GM19035 (cell line): Measurements from ENCODE around the gene BAX.

ENCODE experiments used
- ATAC-seq: cut with Tn5 transposase; IDR thresholded peaks from one replicate; pipeline ENCODE4 v1.9.1; 2021; ENCODE audit not compliant: unreplicated experiment

The BAX gene

DNA sequence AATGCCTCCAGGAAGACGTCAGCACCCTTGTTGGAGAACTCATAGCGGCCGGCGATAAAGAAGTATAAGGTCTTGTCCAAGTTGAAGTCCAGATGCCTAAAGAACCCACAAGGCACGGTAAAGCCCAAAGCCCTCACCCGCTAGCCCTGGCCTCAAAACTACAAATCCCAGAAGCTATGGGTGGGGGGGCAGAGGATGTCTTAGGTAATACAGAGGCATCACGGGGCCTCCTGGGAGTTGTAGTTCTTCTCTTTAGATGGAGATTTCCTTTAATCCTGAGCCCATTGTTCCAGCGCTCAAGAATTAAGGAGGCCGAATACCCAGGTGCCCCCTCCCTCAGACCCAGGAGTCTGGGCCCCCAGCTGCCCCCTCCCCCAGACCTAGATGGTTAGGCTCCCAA, 27.6 kb downstream of the BAX start:
- ATAC-seq: no peak

DNA sequence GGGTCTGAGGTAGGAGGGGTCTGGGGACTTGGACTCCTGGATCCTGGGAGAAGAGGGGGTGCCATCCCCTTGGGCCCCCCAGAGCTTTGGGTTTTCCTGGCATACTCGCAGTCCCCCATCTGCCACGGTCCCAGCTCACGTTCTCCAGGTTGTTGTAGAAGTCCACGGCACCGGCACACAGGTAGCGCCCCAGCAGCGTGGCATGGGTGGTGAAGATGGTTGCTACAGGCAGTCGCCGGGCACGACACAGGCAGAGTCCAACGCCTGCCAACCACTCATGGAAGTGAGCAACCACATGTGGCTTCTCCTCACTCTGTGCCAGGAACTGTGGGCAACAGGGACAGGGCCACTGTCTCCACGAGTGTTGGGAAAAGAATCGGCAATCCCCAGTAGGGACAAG, 31.0 kb downstream of the BAX start:
- no peak for ATAC-seq

DNA sequence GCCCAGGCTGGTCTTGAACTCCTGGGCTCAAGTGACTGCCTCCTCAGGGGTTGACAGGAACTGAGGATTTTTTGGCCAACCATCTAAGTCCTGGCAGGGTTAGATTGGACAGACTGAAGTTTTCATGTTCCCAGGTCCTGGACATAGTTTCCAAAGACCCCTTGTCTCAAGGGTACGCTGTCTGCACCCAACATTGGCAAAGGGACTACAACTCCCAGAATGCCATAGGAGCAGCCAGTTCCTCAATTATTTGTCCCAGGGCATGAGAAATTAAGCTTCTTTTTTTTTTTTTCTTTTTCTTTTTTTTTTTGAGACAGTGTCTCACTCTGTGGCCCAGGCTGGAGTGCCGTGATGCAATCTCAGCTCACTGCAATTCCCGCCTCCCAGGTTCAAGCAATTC, 31.5 kb downstream of the BAX start:
- ATAC-seq: no peak

DNA sequence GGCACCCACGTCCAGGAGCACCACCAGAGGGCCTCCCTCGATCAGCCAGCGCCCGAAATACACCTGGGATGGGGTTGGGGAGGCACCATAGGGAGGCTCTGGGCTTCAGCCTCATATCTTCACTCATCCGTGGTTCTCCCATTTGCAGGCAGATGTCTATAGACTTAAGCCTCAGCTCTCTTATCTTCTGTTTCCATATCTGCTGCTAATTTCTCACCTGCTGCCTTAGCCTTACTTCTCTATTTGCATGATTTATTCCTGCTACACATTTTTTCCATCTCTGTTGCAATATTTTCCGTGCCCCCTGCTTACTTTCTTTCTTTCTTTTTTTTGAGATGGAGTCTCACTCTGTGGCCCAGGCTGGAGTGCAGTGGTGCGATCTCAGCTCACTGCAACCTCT, 32.6 kb downstream of the BAX start:
- ATAC-seq: no peak

DNA sequence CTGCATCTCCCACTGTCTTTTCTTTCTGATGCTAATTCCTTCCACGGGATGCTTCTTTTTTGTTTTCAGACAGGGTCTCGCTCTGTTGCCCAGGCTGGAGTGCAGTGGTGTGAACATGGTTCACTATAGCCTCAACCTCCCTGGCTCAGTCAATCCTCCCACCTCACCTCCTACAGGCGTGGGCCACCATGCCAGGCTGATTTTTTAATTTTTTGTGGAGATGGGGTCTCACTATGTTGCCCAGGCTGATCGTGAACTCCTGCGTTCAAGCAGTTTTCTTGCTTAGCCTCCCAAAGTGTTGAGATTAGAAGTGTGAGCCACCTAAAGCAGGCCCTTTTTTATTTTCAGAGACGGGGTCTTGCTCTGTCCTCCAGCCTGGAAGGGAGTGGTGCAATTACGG, 33.6 kb downstream of the BAX start:
- no peak for ATAC-seq

DNA sequence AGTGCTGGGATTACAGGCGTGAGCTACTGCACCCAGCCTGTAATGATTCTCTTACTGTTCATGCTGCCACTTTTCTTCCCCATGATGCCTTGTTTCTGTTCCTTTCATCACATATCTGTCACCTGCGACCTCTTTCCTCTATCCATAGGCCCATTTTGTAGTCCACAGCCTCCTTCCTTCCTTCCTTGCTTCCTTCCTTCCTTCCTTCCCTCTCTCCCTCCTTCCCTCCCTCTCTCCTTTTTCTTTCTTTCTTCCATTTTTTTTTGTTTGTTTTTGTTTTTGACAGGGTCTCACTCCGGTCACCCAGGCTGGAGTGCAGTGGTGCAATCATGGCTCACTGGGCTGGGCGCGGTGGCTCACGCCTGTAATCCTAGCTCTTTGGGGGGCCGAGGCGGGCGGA, 34.2 kb downstream of the BAX start:
- ATAC-seq: no peak

DNA sequence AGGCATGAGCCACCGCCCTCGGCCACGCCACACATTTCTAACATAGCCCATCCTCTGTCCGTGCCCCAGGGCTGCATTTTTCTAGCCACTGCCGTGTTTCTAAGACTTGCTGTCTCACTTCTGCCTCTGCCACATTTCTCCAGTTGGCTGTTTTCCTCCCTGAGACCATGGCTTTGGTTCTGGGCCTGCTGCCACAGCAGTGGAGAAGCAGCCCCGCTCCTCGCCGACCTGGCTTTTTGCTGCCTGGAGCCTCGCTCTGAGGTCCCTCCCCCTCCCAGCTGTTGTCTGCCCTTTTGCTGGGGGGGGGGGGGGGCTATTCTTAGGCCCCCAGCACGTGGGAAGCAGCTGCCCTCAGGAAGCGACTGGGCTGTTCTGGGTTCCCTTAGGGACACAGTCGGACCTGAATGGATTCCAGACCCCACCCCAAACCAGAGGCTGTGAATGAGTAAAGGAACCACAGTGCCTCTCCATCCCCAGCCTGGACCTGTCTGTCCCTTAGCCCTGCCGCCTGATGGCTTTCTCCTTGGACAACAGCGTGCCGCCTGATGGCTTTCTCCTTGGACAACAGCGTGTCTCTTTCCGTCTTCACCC, 35.1 kb downstream of the BAX start:
- no peak for ATAC-seq

DNA sequence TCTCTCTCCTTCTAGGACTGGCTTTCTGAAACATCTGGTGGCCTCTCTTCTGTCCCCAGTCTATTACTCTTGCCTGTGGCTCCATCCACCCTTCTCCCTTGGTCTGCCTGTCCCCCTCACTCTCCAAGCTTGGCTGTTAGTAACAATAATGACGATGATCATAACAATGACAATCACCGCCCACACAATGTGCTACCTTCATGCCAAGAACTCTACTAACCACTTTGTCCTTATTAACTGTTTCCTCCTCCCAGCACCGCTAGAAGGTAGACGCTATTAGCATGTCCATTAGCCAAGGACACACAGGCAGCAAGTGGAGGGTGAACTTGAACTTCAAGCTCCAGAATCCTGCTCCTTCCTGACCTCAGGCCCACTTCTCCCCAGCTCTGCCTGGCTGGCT, 35.7 kb downstream of the BAX start:
- no peak for ATAC-seq

DNA sequence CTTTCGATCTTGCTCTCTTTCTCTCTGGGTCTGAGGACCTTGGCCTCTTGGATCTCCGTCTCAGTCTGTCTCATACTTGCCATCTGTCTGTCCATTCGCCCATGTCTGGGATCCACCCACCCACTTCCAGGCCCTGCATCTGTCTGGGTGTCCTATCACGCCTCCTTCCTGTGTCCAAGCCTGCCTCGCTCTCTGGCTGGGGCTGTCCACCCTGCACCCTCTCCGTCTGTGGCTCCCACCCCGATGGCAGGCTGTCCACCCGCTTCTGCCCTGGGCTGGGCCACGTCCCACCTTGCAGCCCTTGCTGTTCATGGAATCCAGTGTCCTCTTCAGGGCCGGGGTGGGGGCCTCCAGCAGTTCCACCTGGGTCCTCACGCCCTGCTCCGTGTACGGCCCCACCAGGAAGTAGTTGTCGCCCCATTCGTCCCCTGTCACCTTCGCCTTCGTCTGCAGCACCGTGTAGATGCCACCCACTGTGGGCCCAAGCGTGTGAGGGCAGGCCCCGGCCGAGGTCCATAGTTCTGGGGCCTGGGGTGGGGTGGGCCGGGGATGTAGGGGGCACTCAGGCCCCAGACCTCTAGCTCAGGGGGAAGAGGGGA, 36.4 kb downstream of the BAX start:
- ATAC-seq: no peak

DNA sequence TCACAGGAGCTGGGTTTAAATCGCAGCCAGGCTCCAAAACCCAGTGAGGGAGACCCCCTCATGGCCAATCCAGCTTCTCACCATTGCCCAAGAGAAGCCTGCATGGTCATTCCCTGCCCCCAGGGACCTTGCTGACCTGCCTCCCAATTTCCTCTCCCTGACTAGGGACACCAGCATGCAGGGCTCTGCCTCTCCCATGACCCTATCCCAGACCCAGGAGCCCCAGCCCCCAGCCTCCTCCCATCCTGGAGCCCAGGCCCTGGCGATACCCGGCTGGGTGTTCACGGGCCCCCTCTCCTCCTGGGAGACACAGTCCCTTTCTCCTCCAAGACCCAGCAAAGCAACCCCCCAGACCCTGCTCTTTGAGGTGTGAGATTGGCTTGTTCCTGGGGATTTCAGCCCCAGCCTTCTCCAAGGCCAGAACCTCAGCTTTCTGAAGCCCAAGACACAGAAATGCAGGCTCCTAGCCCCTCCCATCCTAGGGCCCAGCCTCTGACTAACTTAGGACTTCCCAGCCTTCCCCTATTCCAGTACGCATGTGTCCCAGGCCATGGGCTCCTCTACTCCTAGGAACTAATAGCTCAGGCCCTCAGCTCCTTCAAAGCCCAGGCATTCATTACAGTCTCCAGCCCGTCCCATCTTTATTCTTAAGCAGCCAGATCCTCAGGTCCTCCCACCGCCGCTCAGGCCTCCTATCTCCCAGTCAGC, 37.4 kb downstream of the BAX start:
- ATAC-seq: no peak

DNA sequence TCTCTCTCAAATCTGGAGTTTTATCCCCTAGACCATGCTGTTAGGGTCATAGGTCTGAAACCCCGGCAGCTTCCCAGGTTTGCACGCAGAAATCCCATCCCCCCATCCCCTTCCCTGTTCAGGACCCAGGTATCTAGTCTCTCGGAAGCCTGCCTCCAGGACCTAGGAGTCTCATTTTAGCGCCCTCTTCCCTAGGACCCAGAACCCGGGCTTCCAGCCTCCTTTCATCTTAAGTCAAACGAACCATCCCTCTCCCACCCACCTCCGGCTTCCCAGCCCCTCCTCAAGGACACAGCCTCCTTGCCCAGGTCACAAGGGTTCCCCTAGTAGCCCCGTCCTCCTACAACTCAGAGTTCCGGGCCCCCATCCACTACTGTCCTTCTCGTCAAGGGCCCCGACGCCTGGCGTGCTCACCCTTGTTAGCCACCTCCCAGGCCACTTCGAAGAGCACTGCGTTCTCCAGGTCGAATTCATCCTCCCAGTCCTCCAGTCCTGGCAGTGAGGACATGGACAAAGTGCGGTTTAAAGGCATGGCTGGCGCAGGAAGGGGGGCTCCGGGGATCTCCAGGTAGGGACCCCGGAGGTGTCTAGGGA, 38.0 kb downstream of the BAX start:
- peak; percentile 3 for ATAC-seq

DNA sequence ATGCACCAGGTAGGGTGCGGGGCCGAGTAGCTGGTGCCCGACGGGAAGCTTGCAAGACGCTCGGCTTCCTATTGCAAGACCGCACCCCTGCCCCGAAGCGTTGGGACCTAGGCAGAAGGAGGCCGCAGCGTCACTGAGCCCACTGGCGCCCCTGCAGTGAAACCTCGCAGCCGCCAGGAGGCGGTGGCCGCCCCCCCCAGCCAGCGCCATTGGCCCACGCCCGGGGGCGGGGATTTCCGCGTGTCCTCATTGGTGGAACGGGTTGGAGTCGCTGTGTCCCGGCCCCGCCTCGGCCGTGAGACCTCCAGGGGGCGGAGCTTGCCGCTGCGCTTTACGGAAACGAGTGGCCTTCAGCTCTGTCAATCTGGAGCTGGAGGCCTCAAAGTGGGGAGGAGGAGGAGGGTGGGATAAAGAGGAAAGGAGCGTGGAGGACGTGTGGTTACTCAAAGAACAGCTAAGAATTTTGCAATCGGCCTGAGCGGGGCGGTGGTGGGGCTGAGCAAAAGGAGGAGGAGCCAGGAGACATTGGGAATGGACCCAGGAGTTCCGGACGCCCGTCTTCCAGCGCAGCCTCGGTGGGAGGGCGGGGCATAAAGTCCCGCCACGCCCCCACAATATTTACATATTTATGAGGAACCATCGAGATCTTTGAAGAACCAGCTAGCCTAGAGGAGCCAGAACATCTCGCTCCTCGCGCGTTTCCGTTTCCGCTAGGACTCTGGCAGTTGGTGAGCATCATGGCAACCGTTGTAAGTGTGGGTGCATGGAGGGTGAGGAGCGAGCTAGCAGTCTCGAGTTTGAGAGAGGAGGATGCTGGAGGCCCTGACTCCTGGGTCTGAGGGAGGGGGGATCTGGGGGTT, 38.7 kb downstream of the BAX start, which contains the start of the genes GYS1 and RUVBL2:
Gene GYS1 (minus strand): TSS at position 135 of the 860 bp plus-strand sequence. CDS start 197 bp downstream, outside the sequence.
Gene RUVBL2 (plus strand): TSS at position 713 of the 860 bp plus-strand sequence. CDS start 25 bp downstream, at position 738.
- peak; percentile 82 for ATAC-seq

DNA sequence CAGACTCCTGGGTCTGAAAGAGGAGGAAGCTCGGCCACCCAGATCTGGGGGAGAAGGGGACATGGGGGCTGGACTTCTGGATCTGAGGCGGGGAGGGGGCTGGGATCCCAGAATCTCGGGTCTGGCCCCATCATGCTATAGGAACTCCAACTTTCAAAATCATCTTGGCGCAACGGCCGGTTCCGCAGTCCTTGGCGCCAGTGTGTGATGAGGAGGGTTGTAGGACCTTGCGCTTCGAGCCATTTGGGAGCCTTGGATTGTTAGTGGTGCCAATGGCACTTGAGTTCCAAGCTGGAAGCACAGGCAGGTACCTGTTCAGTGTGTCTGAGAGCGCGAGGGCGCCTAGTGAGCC, 39.3 kb downstream of the BAX start:
- ATAC-seq: no peak

DNA sequence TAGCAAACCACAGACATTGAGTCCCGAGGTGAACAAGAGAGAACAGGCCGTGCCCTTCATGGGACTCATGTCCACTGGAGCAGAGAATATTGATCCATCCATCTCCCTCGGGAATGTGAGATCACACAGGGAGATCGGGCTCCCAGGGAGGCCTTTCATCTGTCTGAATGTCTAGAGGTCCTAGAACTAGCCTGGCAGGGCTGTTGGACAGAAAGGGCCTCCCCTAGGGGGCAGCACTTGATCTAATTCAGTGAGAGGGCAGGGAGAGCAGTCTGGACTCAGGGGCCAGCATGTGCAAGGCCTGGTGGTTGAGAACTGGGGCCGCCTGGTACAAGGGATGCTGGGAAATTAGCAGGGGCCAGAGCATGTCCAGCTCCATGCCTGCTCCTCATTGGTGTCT, 43.3 kb downstream of the BAX start:
- ATAC-seq: no peak

DNA sequence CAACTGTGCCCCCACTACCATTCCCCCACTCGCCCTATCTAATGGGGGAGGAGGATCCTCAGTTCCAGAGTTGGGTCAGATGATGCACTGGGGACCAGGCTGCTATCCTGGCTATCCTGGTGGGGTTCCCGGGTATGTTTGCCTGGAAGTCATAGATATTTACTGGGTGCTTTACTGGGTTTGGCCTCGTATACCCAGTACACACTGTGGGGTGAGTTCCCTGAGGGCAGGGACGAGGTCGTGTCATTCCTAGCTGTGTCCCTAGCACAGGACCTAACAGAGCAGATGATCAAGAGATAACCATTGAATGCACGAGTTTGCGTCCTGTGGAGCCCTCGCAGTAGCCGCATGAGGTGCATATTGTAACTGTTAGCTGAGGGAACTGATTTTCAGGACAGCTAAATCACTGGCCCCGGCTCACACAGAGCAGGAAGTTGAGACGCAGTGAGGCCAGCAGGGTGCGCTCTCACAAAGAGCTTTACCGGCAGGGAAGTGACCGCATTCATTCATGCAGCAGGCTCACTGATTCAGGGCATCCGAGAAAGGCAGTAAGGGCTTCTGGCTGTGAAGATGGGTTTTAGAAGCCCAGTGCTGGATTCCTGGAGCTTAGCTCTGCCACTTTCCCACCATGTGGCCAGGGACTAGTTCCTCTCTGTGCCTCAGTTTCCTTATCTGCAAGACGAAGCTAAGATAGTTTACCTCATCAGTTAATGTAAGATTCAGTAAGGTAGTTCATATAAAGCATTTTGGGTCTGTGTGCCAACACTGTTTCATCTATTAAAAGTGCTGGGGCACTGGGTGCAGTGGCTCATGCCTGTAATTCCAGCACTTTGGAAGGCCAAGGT, 45.0 kb downstream of the BAX start:
- no peak for ATAC-seq

DNA sequence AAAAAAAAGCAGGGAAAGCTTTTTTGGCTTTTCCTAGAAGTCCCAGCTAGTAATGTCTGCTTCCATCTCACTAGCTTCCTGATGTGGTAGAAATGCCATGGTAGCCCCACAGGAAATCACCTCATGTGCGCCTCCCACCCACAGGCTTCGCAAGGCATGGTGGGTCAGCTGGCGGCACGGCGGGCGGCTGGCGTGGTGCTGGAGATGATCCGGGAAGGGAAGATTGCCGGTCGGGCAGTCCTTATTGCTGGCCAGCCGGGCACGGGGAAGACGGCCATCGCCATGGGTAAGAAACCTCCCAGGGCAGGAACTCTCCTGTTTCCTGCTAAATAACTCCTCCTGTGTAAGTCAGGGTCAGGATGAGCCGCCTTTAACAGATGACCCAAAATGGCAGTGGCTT, 49.5 kb downstream of the BAX start:
- no peak for ATAC-seq

DNA sequence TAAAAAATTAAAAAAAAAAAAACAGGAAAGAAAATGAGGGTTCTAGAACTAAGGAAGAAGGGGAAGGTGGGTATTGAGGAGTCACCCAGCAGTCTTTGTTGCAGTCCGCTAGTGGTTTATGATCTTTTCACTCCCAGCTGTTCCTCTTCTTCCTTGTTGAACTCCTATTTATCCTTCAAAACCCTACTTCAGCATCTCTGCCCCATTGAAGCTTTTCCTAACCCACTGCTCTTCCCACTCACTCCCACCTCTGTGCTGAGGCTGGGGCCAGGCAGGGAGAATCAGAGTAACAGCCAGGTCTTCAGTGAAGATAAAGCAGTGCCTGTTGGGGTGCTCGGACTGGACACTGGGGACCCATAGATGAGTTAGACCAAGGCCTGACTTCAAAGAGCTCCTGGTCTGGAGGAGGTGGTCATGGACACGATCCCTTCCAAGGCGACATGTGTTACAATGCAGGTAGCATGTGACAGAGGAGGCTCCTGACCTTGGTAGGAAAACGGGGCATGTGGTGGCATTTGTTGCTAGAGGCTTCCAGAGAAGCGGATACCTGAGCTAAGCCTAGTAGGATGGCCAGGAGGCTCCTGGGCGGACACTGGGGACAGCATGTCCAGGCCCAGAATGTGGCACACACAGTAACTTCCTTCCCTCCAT, 50.4 kb downstream of the BAX start:
- ATAC-seq: no peak

DNA sequence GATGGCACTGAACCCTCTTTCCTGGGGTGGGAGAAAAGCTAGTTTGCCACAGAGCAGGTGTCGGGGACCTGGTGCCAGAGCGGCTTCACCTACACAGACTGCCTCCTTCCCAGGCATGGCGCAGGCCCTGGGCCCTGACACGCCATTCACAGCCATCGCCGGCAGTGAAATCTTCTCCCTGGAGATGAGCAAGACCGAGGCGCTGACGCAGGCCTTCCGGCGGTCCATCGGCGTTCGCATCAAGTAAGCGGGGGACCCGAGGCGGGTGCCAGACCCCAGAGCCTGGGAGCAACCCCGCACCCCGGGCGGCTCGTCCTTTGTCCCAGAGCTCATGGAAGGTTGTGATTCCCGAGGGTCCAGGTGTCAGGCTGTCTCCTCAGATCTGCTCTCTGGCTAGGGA, 52.2 kb downstream of the BAX start:
- ATAC-seq: no peak

DNA sequence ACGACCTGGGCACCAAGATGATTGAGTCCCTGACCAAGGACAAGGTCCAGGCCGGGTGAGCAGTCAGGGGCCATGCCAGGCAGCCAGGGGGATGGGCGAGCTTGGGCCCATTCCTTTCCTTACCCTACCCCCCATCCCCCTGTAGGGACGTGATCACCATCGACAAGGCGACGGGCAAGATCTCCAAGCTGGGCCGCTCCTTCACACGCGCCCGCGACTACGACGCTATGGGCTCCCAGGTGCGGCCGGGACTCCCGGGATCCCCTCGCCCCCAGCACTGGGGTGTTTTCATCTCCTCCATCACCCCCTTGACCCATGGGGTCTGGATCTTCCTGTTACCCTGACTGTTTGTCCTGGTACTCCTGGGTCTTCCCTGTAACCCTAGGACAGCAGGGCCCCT, 55.2 kb downstream of the BAX start:
- ATAC-seq: no peak

DNA sequence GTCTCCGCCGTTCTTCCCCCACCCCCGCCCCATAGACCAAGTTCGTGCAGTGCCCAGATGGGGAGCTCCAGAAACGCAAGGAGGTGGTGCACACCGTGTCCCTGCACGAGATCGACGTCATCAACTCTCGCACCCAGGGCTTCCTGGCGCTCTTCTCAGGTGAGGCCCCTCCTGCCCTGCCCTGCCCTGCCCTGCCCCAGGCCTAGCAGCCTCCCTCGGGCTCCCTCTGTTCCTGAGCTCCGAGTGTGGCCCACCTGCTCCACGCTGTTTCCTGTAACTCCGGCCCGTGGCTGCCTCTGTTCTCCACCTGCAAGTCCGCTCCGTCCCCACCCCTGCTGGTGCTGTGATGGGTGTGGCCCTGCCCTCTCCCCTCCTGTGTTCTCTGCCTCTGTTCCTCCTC, 55.8 kb downstream of the BAX start:
- no peak for ATAC-seq
